Measurements from ENCODE around the gene WWOX. TPM values are rescaled to one million over a fixed set of nuclear protein-coding genes. Genes with fewer than 3 reads are reported as not detected.

The WWOX gene
- total RNA-seq, 4 donors from 2014 or later: 12.9 to 53.5 (median 25.6) TPM

- Histone ChIP-seq H3K9me3 (no peaks in the 10 kb centered on the region), H3K4me1 (no peaks in the 10 kb centered on the region), H3K27ac (no peak overlapping the region), H3K27me3 (no peaks in the 10 kb centered on the region), H3K4me3 (no peak overlapping the region), H3K36me3 (no peaks in the 10 kb centered on the region)
- 81 to 84% methylated on average over 8 to 10 of the region's 10 CpGs for WGBS, 2 donors (ENCODE audit: low coverage in 1 of 2)
- ATAC-seq: no peak
- TF ChIP-seq CTCF (IDR thresholded peaks at IDR 0.05): no peak
- TF ChIP-seq EP300 (IDR thresholded peaks at IDR 0.05): no peak
- no peak for TF ChIP-seq POLR2A (IDR thresholded peaks at IDR 0.05)
- no peak for TF ChIP-seq POLR2AphosphoS5 (IDR thresholded peaks at IDR 0.05)
These were observed 48.5 kb downstream of the WWOX start for GRCh38 chr16:78147911-78148401.

- no peak for TF ChIP-seq POLR2A (IDR thresholded peaks at IDR 0.05)
- TF ChIP-seq EP300 (IDR thresholded peaks at IDR 0.05): no peak
- TF ChIP-seq CTCF (IDR thresholded peaks at IDR 0.05): no peak
- no peak for TF ChIP-seq POLR2AphosphoS5 (IDR thresholded peaks at IDR 0.05)
- no peaks in the 10 kb centered on the region for H3K9me3 ChIP-seq
- WGBS, 2 donors (ENCODE audit: low coverage in 1 of 2): 76 to 90% methylated on average over 4 to 6 of the region's 6 CpGs
These were observed 50.8 kb downstream of the WWOX start for GRCh38 chr16:78150233-78150632.

GRCh38 chr16:78154729-78155461, 55.4 kb downstream of the WWOX start:
- WGBS, 2 donors (ENCODE audit: low coverage in 1 of 2): 0 to 58% methylated on average over 1 to 4 of the region's 5 CpGs
- peaks cover 0 to 4% (median 0%) of the 10 kb centered on the region in 3 donors for H3K9me3 ChIP-seq
- no peak overlapping the region for H3K27ac ChIP-seq
- H3K4me1 ChIP-seq: peaks cover 0 to 9% (median 0%) of the 10 kb centered on the region in 3 donors
- H3K36me3 ChIP-seq: no peaks in the 10 kb centered on the region
- no peak overlapping the region for H3K4me3 ChIP-seq
- ATAC-seq: no peak
- no peak for TF ChIP-seq CTCF (IDR thresholded peaks at IDR 0.05)
- TF ChIP-seq POLR2A (IDR thresholded peaks at IDR 0.05): no peak
- no peak for TF ChIP-seq POLR2AphosphoS5 (IDR thresholded peaks at IDR 0.05)
- no peak for TF ChIP-seq EP300 (IDR thresholded peaks at IDR 0.05)
- no peaks in the 10 kb centered on the region for H3K27me3 ChIP-seq

More at GRCh38 chr16:78150233-78150632, 50.8 kb downstream of the WWOX start:
- ATAC-seq: no peak
- Histone ChIP-seq H3K27me3 (no peaks in the 10 kb centered on the region), H3K4me1 (no peaks in the 10 kb centered on the region), H3K4me3 (no peak overlapping the region), H3K27ac (no peak overlapping the region), H3K36me3 (no peaks in the 10 kb centered on the region)

- peaks cover 0 to 9% (median 0%) of the 10 kb centered on the region in 3 donors for H3K4me1 ChIP-seq
- H3K27ac ChIP-seq: no peak overlapping the region
- no peak for ATAC-seq
- no peak overlapping the region for H3K4me3 ChIP-seq
- peaks cover 0 to 5% (median 0%) of the 10 kb centered on the region in 3 donors for H3K9me3 ChIP-seq
- TF ChIP-seq EP300 (IDR thresholded peaks at IDR 0.05) (no peak), CTCF (IDR thresholded peaks at IDR 0.05) (no peak), POLR2A (IDR thresholded peaks at IDR 0.05) (no peak), POLR2AphosphoS5 (IDR thresholded peaks at IDR 0.05) (no peak)
- no peaks in the 10 kb centered on the region for H3K27me3 ChIP-seq
- WGBS, 2 donors (ENCODE audit: low coverage in 1 of 2): 29 to 46% methylated on average over 7 of the region's 7 CpGs
- H3K36me3 ChIP-seq: no peaks in the 10 kb centered on the region
These were observed 56.4 kb downstream of the WWOX start for GRCh38 chr16:78155791-78156345.

All from gastroesophageal sphincter (tissue), 4 donors.